GM23338 (cell line): ENCODE measurements around the gene AHCY.

Experiments used
- CREB1 ChIP-seq: fragments of 250-450 bp; sonication (Bioruptor Pico); IDR thresholded peaks from 2 replicates; pipeline ENCODE4 v1.5.0; 2020; ENCODE audit warnings: low read depth, mild to moderate bottlenecking, moderate library complexity
- CTCF ChIP-seq, 2 experiments: fragments of 200-600 bp in 1 of 2; sonication (generic) in 1 of 2; conservative IDR thresholded peaks; 2 replicates each; pipeline versions ENCODE4 v1.5.1 to v1.6.1; 2016 to 2017; ENCODE audit warnings: antibody characterized with exemption in 2 of 2, low read depth in 2 of 2, mild to moderate bottlenecking in 2 of 2, moderate library complexity in 1 of 2
- ETS1 ChIP-seq: IDR thresholded peaks from 2 replicates; pipeline ENCODE4 v1.6.1; 2016; ENCODE audit warnings: antibody characterized with exemption
- EZH2 ChIP-seq: fragments of 200-600 bp; sonication (generic); IDR thresholded peaks from one replicate; pipeline ENCODE4 v1.8.0; 2017; ENCODE audit warnings: antibody characterized with exemption, mild to moderate bottlenecking, low read depth; ENCODE audit not compliant: unreplicated experiment
- EZH2phosphoT487 ChIP-seq: fragments of 200-600 bp; sonication (generic); IDR thresholded peaks from one replicate; pipeline ENCODE4 v1.8.1; 2018; ENCODE audit warnings: antibody characterized with exemption; ENCODE audit not compliant: unreplicated experiment
- JUNB ChIP-seq: IDR thresholded peaks from one replicate; pipeline ENCODE4 v1.6.1; 2016; ENCODE audit warnings: antibody characterized with exemption; ENCODE audit not compliant: unreplicated experiment
- NANOG ChIP-seq: IDR thresholded peaks from 2 replicates; pipeline ENCODE4 v1.6.1; 2016; ENCODE audit warnings: antibody characterized with exemption, borderline replicate concordance
- POLR2AphosphoS5 ChIP-seq: IDR thresholded peaks from 2 replicates; pipeline ENCODE4 v1.6.1; 2016; ENCODE audit warnings: antibody characterized with exemption, low read depth
- REST ChIP-seq: IDR thresholded peaks from one replicate; pipeline ENCODE4 v1.6.1; 2018; ENCODE audit warnings: antibody characterized with exemption; ENCODE audit not compliant: unreplicated experiment
- STAT1 ChIP-seq: IDR thresholded peaks from one replicate; pipeline ENCODE4 v1.6.1; 2016; ENCODE audit warnings: antibody characterized with exemption; ENCODE audit not compliant: unreplicated experiment
- ZNF114 ChIP-seq: fragments of 250-450 bp; sonication (Bioruptor Pico); IDR thresholded peaks from 2 replicates; pipeline ENCODE4 v1.5.0; 2020; ENCODE audit warnings: mild to moderate bottlenecking, moderate library complexity
- ZNF331 ChIP-seq: fragments of 250-450 bp; sonication (Bioruptor Pico); IDR thresholded peaks from 2 replicates; pipeline ENCODE4 v1.5.0; 2020; ENCODE audit warnings: low read depth, mild to moderate bottlenecking, moderate library complexity
- ZNF462 ChIP-seq: fragments of 250-450 bp; sonication (Bioruptor Pico); IDR thresholded peaks from 2 replicates; pipeline ENCODE4 v1.5.0; 2020; ENCODE audit warnings: mild to moderate bottlenecking, moderate library complexity

- TF ChIP-seq CTCF (conservative IDR thresholded peaks at IDR 0.05; ENCODE audit: low read depth in 2 of 2) (no peak), JUNB (no peak), CREB1 (CRISPR knock-in tag) (no peak), EZH2 (no peak), POLR2AphosphoS5 (no peak), EZH2phosphoT487 (no peak), ZNF114 (CRISPR knock-in tag) (no peak), REST (no peak), STAT1 (no peak), ZNF331 (CRISPR knock-in tag) (no peak), ETS1 (no peak), NANOG (no peak), ZNF462 (CRISPR knock-in tag) (no peak)
Observed at GRCh38 chr20:34231634-34232033, 71.5 kb downstream of the AHCY start.
